HUES64 (cell line): Measurements from ENCODE around the gene BCL10.

Source experiments
- H3K27ac ChIP-seq: 2 replicates; pipeline ENCODE4 v1.7.0; 2013; ENCODE audit warnings: low read depth, low read length, inconsistent platforms
- H3K27me3 ChIP-seq: 2 replicates; pipeline ENCODE4 v1.6.1; 2013; ENCODE audit warnings: mild to moderate bottlenecking, low read length; ENCODE audit not compliant: insufficient read depth
- H3K36me3 ChIP-seq: 2 replicates; pipeline ENCODE4 v1.6.1; 2013; ENCODE audit warnings: mild to moderate bottlenecking, low read length; ENCODE audit not compliant: insufficient read depth
- H3K4me1 ChIP-seq: 2 replicates; pipeline ENCODE4 v1.6.1; 2013; ENCODE audit warnings: mild to moderate bottlenecking, low read length, moderate library complexity; ENCODE audit not compliant: insufficient read depth
- H3K4me3 ChIP-seq: 2 replicates; pipeline ENCODE4 v1.5.1; 2013; ENCODE audit warnings: mild to moderate bottlenecking, low read length, moderate library complexity
- H3K9ac ChIP-seq: 2 replicates; pipeline ENCODE4 v1.6.1; 2013; ENCODE audit warnings: mild to moderate bottlenecking, low read depth, low read length
- H3K9me3 ChIP-seq: 2 replicates; pipeline ENCODE4 v1.6.1; 2013; ENCODE audit warnings: low read depth, low read length; ENCODE audit not compliant: insufficient read depth
- WGBS: fragments of 150-250, 120-280 bp; methylation state at CpG from one replicate; pipeline ENCODE4 v1.1.7; 2013; ENCODE audit warnings: missing lambda C conversion rate; 5-methylcytosine and 5-hydroxymethylcytosine counted together

The BCL10 gene

GRCh38 chr1:85315789-85316188, 39.4 kb upstream of the BCL10 start:
- Histone ChIP-seq H3K36me3 (no peaks in the 10 kb centered on the region), H3K27me3 (no peaks in the 10 kb centered on the region), H3K27ac (no peak overlapping the region), H3K9ac (no peak overlapping the region), H3K4me3 (no peak overlapping the region), H3K4me1 (no peaks in the 10 kb centered on the region), H3K9me3 (no peaks in the 10 kb centered on the region)
- WGBS = 94% methylated on average over 8 of the region's 8 CpGs

GRCh38 chr1:85314726-85315125, 38.3 kb upstream of the BCL10 start:
- H3K36me3 ChIP-seq = no peaks in the 10 kb centered on the region
- H3K27me3 ChIP-seq = no peaks in the 10 kb centered on the region
- no peaks in the 10 kb centered on the region for H3K4me1 ChIP-seq
- H3K9ac ChIP-seq = no peak overlapping the region
- H3K4me3 ChIP-seq = no peak overlapping the region
- no peaks in the 10 kb centered on the region for H3K9me3 ChIP-seq
- H3K27ac ChIP-seq = no peak overlapping the region

- Histone ChIP-seq H3K9me3 (no peaks in the 10 kb centered on the region), H3K9ac (no peak overlapping the region), H3K4me1 (peaks cover under 1% of the 10 kb centered on the region; the same call in 1 of the 2 replicates), H3K4me3 (no peak overlapping the region), H3K36me3 (no peaks in the 10 kb centered on the region), H3K27me3 (no peaks in the 10 kb centered on the region), H3K27ac (no peak overlapping the region)
- WGBS = 94% methylated on average over 3 of the region's 3 CpGs
These were observed 37.7 kb upstream of the BCL10 start for GRCh38 chr1:85313888-85314696.

GRCh38 chr1:85311818-85312217, 35.4 kb upstream of the BCL10 start:
- 71% methylated on average over 2 of the region's 2 CpGs for WGBS
- no peak overlapping the region for H3K4me3 ChIP-seq
- no peak overlapping the region for H3K27ac ChIP-seq
- no peaks in the 10 kb centered on the region for H3K36me3 ChIP-seq
- no peak overlapping the region for H3K9ac ChIP-seq
- H3K9me3 ChIP-seq = no peaks in the 10 kb centered on the region
- no peaks in the 10 kb centered on the region for H3K27me3 ChIP-seq
- H3K4me1 ChIP-seq = peaks cover 14% of the 10 kb centered on the region

GRCh38 chr1:85308833-85309350, 32.5 kb upstream of the BCL10 start:
- Histone ChIP-seq H3K4me1 (peaks cover 14% of the 10 kb centered on the region), H3K4me3 (peak overlapping the region; percentile 23; the same call in 1 of the 2 replicates), H3K36me3 (no peaks in the 10 kb centered on the region), H3K27me3 (no peaks in the 10 kb centered on the region), H3K9me3 (no peaks in the 10 kb centered on the region), H3K27ac (no peak overlapping the region), H3K9ac (no peak overlapping the region)
- WGBS = 84% methylated on average over 2 of the region's 4 CpGs

- H3K4me3 ChIP-seq = peak overlapping the region; percentile 23
- H3K27ac ChIP-seq = 0 out of 2 replicates have a peak overlapping the region, but pooled peaks have one; percentile 24
- 0 out of 2 replicates have a peak overlapping the region, but pooled peaks have one; percentile 21 for H3K9ac ChIP-seq
- no peaks in the 10 kb centered on the region for H3K27me3 ChIP-seq
- no peaks in the 10 kb centered on the region for H3K36me3 ChIP-seq
- WGBS = 19% methylated on average over 27 of the region's 27 CpGs
- peaks cover 14% of the 10 kb centered on the region for H3K4me1 ChIP-seq
- H3K9me3 ChIP-seq = no peaks in the 10 kb centered on the region
These were observed 31.8 kb upstream of the BCL10 start for GRCh38 chr1:85307987-85308832.

- H3K36me3 ChIP-seq = no peaks in the 10 kb centered on the region
- WGBS = 90% methylated on average over 4 of the region's 4 CpGs
- no peak overlapping the region for H3K27ac ChIP-seq
- H3K4me1 ChIP-seq = peaks cover 14% of the 10 kb centered on the region
- no peak overlapping the region for H3K4me3 ChIP-seq
- no peaks in the 10 kb centered on the region for H3K27me3 ChIP-seq
- no peak overlapping the region for H3K9ac ChIP-seq
- no peaks in the 10 kb centered on the region for H3K9me3 ChIP-seq
These were observed 29.8 kb upstream of the BCL10 start for GRCh38 chr1:85306236-85306635.

GRCh38 chr1:85303440-85304162, 27.2 kb upstream of the BCL10 start:
- Histone ChIP-seq H3K9ac (no peak overlapping the region), H3K27me3 (no peaks in the 10 kb centered on the region), H3K4me1 (peaks cover 9% of the 10 kb centered on the region), H3K27ac (no peak overlapping the region), H3K9me3 (no peaks in the 10 kb centered on the region), H3K4me3 (no peak overlapping the region), H3K36me3 (no peaks in the 10 kb centered on the region)
- 89% methylated on average over 4 of the region's 4 CpGs for WGBS

GRCh38 chr1:85300140-85300539, 23.7 kb upstream of the BCL10 start:
- H3K9me3 ChIP-seq = no peaks in the 10 kb centered on the region
- H3K4me3 ChIP-seq = no peak overlapping the region
- H3K4me1 ChIP-seq = peaks cover 4% of the 10 kb centered on the region
- WGBS = 92% methylated on average over 3 of the region's 3 CpGs
- H3K36me3 ChIP-seq = no peaks in the 10 kb centered on the region
- H3K27ac ChIP-seq = no peak overlapping the region
- H3K9ac ChIP-seq = no peak overlapping the region
- H3K27me3 ChIP-seq = no peaks in the 10 kb centered on the region

- H3K27ac ChIP-seq = no peak overlapping the region
- H3K36me3 ChIP-seq = no peaks in the 10 kb centered on the region
- peaks cover 4% of the 10 kb centered on the region for H3K4me1 ChIP-seq
- H3K9me3 ChIP-seq = no peaks in the 10 kb centered on the region
- no peaks in the 10 kb centered on the region for H3K27me3 ChIP-seq
- H3K9ac ChIP-seq = no peak overlapping the region
- H3K4me3 ChIP-seq = no peak overlapping the region
- WGBS = 62% methylated on average over 10 of the region's 11 CpGs
These were observed 21.6 kb upstream of the BCL10 start for GRCh38 chr1:85297855-85298629.
